SIG-M5 treated with dmso at 0.1 percent for 504 hours (cell line): ENCODE results near the gene THY1.

Source experiments
- DNase-seq: peaks from one replicate; lab custom pipeline; 2025; ENCODE audit not compliant: unreplicated experiment; lab: John Stamatoyannopoulos, UW

THY1 gene

GRCh38 chr11:119371067-119371601, 51.8 kb downstream of the THY1 start:
- no peak for DNase-seq

- no peak for DNase-seq
These were observed 52.4 kb downstream of the THY1 start for GRCh38 chr11:119370486-119371046.

- no peak for DNase-seq
These were observed 53.6 kb downstream of the THY1 start for GRCh38 chr11:119369132-119369925.

GRCh38 chr11:119368121-119369034, 54.6 kb downstream of the THY1 start:
- no peak for DNase-seq

GRCh38 chr11:119367661-119368120, 55.3 kb downstream of the THY1 start:
- peak; percentile 72 for DNase-seq
